Nephron progenitor cell (in vitro differentiated cells): ENCODE measurements around the gene RIN1.
A peak's percentile ranks its signal among the peaks of the same experiment; 100 is the strongest.

Source experiments
- DNase-seq: peaks from one replicate; pipeline ENCODE4 v3.0.0; 2021
- H3K27ac Mint-ChIP-seq: 2 replicates; pipeline ENCODE4 v1.8.0; 2021; ENCODE audit warnings: mild to moderate bottlenecking, moderate library complexity, mixed read lengths
- H3K27me3 Mint-ChIP-seq: 2 replicates; pipeline ENCODE4 v1.8.0; 2021; ENCODE audit warnings: mild to moderate bottlenecking, low read depth, mixed read lengths; ENCODE audit not compliant: poor library complexity
- H3K36me3 Mint-ChIP-seq: 2 replicates; pipeline ENCODE4 v1.8.0; 2021; ENCODE audit warnings: low read depth, mixed read lengths
- H3K4me1 Mint-ChIP-seq: 2 replicates; pipeline ENCODE4 v1.8.0; 2021; ENCODE audit warnings: mixed read lengths
- H3K4me3 Mint-ChIP-seq: 2 replicates; pipeline ENCODE4 v1.8.0; 2021; ENCODE audit warnings: mild to moderate bottlenecking, moderate library complexity, mixed read lengths
- H3K9me3 Mint-ChIP-seq: 2 replicates; pipeline ENCODE4 v1.8.0; 2021; ENCODE audit warnings: mild to moderate bottlenecking, moderate library complexity, mixed read lengths
- TF ChIP-seq, protein P1 (sequence below): fragments of 200-600 bp; sonication (generic); IDR thresholded peaks from 2 replicates; pipeline ENCODE4 v1.5.0; 2021; ENCODE audit warnings: antibody characterized with exemption

Gene RIN1

GRCh38 chr11:66294626-66295620 lies 41.3 kb downstream of the RIN1 start:
- TF ChIP-seq, protein P1, sequence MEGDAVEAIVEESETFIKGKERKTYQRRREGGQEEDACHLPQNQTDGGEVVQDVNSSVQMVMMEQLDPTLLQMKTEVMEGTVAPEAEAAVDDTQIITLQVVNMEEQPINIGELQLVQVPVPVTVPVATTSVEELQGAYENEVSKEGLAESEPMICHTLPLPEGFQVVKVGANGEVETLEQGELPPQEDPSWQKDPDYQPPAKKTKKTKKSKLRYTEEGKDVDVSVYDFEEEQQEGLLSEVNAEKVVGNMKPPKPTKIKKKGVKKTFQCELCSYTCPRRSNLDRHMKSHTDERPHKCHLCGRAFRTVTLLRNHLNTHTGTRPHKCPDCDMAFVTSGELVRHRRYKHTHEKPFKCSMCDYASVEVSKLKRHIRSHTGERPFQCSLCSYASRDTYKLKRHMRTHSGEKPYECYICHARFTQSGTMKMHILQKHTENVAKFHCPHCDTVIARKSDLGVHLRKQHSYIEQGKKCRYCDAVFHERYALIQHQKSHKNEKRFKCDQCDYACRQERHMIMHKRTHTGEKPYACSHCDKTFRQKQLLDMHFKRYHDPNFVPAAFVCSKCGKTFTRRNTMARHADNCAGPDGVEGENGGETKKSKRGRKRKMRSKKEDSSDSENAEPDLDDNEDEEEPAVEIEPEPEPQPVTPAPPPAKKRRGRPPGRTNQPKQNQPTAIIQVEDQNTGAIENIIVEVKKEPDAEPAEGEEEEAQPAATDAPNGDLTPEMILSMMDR: no peak
- Mint-ChIP-seq H3K27me3 (peaks cover 77% of the 10 kb centered on the region), H3K36me3 (no peaks in the 10 kb centered on the region), H3K9me3 (no peaks in the 10 kb centered on the region), H3K27ac (no peak overlapping the region), H3K4me3 (no peak overlapping the region), H3K4me1 (peaks cover 19% of the 10 kb centered on the region)
- DNase-seq: no peak

- Mint-ChIP-seq H3K4me3 (no peak overlapping the region), H3K36me3 (no peaks in the 10 kb centered on the region), H3K9me3 (no peaks in the 10 kb centered on the region), H3K4me1 (peaks cover 28% of the 10 kb centered on the region), H3K27me3 (peaks cover 77% of the 10 kb centered on the region), H3K27ac (no peak overlapping the region)
- TF ChIP-seq, protein P1: no peak
- no peak for DNase-seq
These were observed 42.2 kb downstream of the RIN1 start for GRCh38 chr11:66293777-66294625.

DNA sequence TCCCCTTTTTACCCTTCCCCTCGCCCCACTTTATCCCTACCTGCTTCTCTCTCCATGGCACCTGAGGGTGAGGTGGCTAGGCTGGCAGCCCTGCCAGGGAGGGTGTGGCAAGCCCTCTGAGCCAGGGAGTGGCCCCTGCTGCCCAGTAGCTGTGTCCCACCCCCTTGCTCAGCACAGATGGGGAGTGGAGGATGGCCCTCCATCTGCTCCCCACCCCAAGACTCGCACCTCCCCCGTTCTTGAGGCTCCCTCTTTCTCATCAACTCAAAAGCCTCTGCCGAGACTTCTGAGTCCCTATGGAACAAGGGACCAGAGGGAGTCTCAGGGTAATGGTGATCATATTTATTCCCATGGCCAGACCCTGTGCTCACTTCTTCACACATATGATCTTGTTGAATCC lies 42.9 kb downstream of the RIN1 start:
- Mint-ChIP-seq H3K27ac (no peak overlapping the region), H3K4me1 (peaks cover 30% of the 10 kb centered on the region), H3K36me3 (no peaks in the 10 kb centered on the region), H3K27me3 (peaks cover 78% of the 10 kb centered on the region), H3K9me3 (no peaks in the 10 kb centered on the region), H3K4me3 (no peak overlapping the region)
- TF ChIP-seq, protein P1: no peak
- no peak for DNase-seq

- TF ChIP-seq, protein P1: no peak
- Mint-ChIP-seq H3K27me3 (peaks cover 74% of the 10 kb centered on the region), H3K9me3 (no peaks in the 10 kb centered on the region), H3K27ac (no peak overlapping the region), H3K4me3 (peak overlapping the region; percentile 47), H3K4me1 (peaks cover 33% of the 10 kb centered on the region), H3K36me3 (no peaks in the 10 kb centered on the region)
- no peak for DNase-seq
These were observed 43.5 kb downstream of the RIN1 start for GRCh38 chr11:66292543-66293332.

- Mint-ChIP-seq H3K27ac (no peak within 1 kb of the TSS), H3K4me1 (peaks cover 40% of the 10 kb centered on the region), H3K4me3 (peak within 1 kb of the TSS; percentile 94), H3K27me3 (peaks cover 66% of the 10 kb centered on the region), H3K36me3 (no peaks in the 10 kb centered on the region), H3K9me3 (no peaks in the 10 kb centered on the region)
- DNase-seq: peak; percentile 46
- TF ChIP-seq, protein P1: no peak
These were observed 44.3 kb downstream of the RIN1 start, which contains the start of gene TMEM151A for GRCh38 chr11:66291706-66292542. Gene TMEM151A (plus strand): TSS chr11:66291894. CDS start chr11:66292014, 120 bp downstream.
